GM18505 (cell line): ENCODE measurements around the gene COP1.

Experiments
- ATAC-seq: cut with Tn5 transposase; IDR thresholded peaks from one replicate; pipeline ENCODE4 v1.9.1; 2021; ENCODE audit not compliant: unreplicated experiment
- POLR2A ChIP-seq: IDR thresholded peaks from 4 replicates; pipeline ENCODE4 v1.6.1; 2011; ENCODE audit warnings: borderline replicate concordance; ENCODE audit not compliant: insufficient read depth, insufficient read length; ENCODE audit errors: extremely low read depth

COP1 gene

DNA sequence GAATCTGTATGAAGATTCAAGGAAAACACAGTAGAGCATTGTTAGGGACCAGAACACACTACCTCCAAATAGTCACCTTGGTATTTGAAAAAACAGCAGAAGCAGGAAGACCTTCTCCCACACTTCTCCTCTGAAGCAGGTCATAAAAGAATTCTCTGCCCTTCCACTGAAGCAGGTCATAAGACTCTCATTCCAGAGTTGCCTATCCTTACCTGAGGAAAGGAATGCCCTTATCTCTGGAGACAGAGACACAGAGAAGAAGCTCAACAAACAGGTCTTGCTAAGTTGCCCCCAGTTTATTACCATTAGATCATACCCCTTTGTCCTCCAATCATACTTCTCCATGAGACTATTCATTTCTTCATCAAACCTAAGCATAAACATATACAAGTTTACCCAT is 237.9 kb downstream of the COP1 start:
- TF ChIP-seq POLR2A: no peak

DNA sequence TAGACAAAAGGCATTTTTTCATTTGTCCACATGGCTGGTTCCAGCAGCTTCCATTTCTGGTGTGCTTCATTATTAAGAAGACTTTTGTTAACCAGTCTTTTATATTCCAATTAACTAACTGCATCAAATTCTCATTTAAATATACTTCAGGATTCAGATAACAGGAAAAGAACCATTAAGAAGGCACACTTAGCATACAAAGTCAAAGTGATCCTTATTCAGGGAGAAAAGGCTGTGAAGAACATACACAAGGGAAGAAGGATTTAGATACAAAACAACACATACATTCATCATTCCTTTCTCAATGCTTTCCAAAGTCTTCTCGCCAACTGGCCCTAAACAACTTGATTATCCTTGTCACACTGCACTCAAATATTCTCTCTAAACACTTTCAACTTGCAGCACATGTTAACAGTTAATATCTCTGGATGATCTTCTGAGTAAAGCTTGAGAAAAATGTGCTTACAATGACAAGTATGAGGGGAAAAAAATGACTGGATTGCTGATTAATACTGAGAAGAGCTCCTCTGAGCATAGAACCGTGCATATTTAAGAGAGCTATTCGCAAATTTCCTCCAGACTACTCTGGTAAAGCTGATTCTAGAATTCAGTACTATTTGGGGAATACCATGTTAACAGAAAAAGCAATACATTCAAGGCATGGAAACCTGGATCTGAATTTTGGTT is 238.5 kb downstream of the COP1 start:
- no peak for ATAC-seq
- TF ChIP-seq POLR2A: no peak

More for the DNA sequence above, 237.9 kb downstream of the COP1 start:
- ATAC-seq: no peak

DNA sequence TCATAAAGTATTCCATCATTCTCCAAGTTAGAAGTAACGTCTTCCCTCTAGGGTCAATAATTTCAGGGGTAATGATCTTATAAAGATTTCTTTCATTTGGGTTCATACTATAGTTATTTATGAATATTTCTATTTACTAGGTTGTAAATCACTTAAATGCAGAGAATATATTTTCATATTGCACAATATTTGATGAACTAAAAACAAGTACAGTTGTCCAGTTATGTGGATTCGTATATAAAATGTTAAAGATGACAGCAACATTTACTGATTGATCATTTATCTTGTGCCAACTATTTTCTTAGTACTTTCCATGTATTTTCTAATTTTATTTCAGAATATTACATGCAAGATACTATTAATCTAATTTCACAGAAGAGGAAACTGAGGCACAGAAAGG is 243.3 kb downstream of the COP1 start:
- ATAC-seq: no peak
- TF ChIP-seq POLR2A: no peak

DNA sequence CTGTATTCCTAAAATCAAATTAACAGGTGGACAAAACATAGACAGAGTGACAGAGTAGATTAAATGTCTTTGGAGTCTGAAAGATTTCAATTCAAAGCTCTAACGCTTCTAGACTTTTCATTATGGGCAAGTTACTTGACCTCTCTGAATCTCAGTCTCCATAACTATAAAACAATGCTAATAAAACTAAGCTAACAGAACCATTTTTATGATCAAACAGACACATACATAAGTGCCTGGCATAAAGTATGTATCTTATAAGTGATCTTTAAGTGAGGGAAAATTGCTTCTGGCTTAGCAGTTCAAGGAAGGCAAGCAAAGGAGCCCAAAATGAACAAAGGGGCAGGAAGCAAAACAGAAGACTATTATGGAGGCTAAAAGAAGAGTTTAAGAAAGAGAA is 246.9 kb downstream of the COP1 start:
- ATAC-seq: no peak
- no peak for TF ChIP-seq POLR2A

DNA sequence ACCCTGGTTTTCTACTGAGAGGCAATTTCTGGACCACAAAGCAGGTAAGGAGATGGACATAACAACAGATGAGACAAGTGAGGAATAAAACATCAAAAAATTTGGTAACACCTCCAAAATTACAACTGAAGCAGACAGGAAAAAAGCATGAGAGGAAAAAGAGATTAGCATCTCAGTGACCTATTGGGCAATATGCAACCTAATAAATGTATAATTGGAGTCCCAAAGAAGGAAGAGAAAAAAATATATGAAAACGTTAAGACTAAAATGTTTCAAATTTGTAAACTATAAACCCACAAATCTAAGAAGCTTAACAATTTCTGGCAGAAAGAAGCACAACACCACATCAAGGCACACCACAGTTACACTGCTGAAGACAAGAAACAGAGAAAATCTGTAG is 255.5 kb downstream of the COP1 start:
- ATAC-seq: no peak
- no peak for TF ChIP-seq POLR2A

DNA sequence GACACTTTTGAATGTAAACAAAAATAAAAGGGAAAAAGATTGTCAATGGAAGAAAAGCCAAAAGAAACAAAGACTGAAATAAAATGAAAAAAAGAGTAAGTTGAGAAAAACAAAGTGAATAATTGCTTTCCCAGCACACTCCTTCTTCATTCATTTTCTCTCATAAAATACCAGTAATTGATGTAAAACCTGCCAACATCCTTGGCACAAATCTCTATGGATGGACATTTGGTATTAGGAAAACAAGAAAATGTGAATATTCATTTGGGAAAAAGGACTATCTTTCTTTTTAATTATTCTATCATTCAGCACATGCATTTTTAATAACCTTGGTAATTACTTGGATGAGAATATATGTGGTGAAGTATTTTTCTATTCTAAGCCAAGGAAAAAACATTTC is 259.3 kb downstream of the COP1 start:
- no peak for TF ChIP-seq POLR2A
- no peak for ATAC-seq

DNA sequence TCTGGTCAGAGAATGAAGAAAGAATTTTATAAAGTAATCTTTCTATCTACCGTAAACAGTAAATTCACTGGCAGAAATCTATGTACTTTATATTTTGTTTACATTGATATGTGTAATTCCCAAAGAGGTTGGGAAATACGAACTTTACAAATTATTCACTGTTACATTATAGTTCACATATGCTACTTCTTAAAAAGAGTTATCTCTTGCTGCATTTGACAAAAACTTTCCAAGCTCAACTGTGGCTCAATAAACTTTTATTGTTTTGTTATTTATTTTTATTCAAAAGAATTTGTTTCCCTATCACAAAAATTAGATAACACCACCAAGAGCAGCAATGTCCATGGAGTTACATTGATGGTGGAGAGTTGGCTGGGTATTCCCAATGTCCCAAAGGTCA is 262.5 kb downstream of the COP1 start:
- ATAC-seq: no peak
- no peak for TF ChIP-seq POLR2A

DNA sequence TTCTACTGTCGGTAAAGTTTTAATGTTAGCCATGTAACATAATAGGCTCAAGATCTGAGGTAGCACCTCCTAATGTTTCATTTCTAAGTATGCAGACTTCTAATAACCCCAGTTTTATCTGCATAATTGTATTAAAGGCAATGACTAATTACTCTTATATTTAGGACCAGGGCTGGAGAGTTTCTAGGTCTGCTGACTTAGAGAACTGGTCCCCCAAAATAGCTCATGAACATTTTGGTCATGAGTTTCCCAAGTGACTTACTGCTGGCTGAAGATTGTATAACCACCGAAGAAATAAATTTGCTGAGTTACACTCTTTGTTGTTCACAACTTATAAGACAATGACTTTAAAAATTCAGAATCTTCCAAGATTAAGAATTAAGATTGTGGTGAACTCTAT is 265.9 kb downstream of the COP1 start:
- ATAC-seq: no peak
- no peak for TF ChIP-seq POLR2A

DNA sequence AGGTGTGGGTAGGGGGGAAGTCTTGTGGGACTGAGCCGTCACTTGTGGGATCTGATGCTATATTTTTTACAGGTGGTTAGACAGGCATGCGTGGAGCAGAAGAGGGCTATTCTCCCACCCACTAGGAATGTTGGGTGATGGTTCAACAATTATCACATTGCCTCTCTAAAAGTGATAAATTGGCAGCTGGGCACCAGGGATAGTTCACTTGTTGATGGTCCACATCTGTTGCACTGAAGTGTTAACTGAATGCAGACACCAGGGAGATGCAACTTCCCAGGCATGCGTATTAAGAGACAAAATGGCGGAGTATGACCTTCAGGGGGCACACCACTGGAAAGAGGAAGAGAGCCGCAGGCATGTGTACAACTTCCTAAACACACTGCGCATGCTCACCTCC is 270.4 kb downstream of the COP1 start:
- no peak for ATAC-seq
- TF ChIP-seq POLR2A: no peak

DNA sequence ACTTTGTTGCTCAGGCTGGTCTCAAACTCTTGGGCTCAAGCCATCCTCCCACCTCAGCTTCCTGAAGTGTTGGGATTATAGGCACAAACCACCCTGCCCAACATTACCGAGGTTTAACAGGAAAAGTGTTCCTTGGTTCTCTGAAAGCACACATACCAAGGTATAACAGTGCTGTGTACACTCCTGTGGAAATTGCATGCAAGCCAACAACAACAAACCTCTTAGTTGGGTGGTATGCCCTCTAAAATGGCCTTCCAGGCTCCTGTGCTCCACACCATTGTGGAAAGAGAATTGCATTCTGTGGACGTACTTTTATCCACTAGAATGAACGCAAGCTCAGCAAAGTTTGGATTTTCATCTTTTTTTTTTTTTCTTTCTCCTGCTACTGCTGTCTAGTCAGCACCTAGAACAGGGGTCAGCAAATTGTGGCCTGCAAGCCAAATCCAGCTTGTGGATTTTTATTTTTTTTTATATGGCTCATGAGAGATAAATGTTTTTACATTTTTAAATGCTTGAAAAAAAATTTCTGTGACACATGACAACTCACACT is 271.4 kb downstream of the COP1 start:
- no peak for TF ChIP-seq POLR2A
- ATAC-seq: no peak

DNA sequence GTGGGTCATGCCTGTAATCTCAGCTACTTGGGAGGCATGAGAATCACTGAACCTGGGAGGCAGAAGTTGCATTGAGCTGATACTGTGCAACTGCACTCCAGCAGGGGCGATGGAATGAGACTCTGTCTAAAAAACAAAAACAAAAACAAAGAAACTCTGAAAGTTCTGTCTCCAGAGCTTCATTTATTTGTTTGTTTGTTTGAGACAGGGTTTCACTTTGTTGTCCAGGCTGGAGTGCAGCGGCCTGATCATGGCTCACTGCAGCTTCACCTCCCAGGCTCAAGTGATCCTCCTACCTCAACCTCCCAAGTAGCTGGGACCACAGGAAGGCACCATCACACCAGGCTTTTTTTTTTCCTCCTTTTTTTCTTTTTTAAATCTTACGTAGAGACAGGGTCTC is 271.9 kb downstream of the COP1 start:
- TF ChIP-seq POLR2A: no peak
- no peak for ATAC-seq

DNA sequence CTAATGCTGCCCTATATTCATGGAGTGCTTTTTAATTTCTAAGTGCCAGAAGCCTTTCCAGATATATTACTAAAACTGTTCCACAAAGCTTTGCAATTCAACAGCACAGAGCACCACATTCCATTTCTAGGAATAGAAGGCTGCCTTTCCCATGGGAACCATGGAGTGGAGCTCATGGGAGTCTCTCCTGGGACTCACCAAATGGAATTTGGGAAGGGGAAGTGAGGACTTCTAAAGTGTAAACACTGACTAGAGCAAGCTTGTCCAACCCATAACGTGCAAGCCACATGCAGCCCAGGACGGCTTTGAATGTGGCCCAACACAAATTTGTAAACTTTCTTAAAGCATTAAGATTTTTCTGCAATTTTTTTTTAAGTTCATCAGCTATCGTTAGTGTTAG is 273.3 kb downstream of the COP1 start:
- no peak for ATAC-seq
- TF ChIP-seq POLR2A: no peak

DNA sequence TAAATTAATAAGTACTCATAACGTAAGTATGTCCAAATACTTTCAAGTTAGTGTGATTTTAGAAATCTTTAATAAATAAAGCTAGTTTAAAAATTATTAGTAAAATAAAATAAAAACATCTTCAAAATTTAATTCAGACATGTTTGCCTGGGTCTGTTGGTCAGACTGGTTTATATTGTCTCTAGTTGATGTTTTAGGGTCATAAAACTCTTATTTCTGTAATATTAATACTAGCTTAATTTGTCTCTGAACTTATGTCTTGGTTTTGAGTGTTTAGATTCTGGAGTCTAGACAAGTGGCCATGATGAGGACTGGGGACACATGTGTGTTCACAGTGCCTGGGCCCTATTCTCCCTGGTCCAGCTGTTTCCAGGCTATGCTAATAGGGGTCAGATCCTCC is 279.1 kb downstream of the COP1 start:
- no peak for TF ChIP-seq POLR2A
- ATAC-seq: no peak

DNA sequence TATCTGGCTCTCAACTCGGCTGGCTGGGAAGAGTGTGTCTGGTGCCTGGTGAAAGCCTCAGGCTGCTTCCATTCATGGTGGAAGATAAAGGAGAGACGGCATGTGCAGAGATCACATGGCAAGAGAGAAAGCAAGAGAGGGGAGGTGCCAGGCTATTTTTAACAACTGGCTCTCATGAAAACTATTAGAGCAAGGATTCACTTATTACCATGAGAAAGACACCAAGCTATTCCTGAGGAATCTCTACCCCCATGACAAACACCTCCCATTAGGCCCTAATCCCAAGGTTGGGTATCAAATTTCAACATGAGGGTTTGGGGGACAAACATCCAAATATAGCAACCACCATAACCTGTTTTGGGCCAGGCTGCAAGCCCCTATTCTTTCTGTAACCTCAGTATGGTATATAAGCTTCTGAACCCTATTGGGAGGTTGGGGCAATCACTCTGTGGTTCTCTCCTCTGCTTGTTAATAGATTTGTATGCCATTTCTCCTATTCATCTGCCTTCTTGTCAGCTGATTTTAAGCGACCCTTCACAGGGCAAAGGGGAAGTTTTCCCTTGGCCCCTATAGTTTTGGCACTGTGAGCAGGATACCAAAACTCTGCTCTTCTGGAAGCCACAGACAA is 284.7 kb downstream of the COP1 start:
- no peak for ATAC-seq
- TF ChIP-seq POLR2A: no peak
